ENCODE measurements around the gene TFF1.

- TF ChIP-seq CTCF (IDR thresholded peaks at IDR 0.05; ENCODE audit: low read length), result no peak
- TF ChIP-seq EZH2 (optimal IDR thresholded peaks at IDR 0.05; ENCODE audit: low read depth, low read length), result no peak
- TF ChIP-seq EZH2phosphoT487 (IDR thresholded peaks at IDR 0.05; ENCODE audit: low read length), result no peak
Measured at GRCh38 chr21:42375966-42376337, 9.6 kb upstream of the TFF1 start.
